Rectal smooth muscle tissue (tissue), 1 donor: ENCODE results near the gene OGFOD3.

ENCODE experiments used
- H3K27ac ChIP-seq: one replicate; pipeline ENCODE4 v1.7.0; 2013; ENCODE audit warnings: low read depth, low read length, inconsistent platforms
- H3K27me3 ChIP-seq: one replicate; pipeline ENCODE4 v1.7.0; 2013; ENCODE audit warnings: low read length; ENCODE audit not compliant: control insufficient read depth, insufficient read depth
- H3K36me3 ChIP-seq: one replicate; pipeline ENCODE4 v1.7.0; 2013; ENCODE audit warnings: low read length; ENCODE audit not compliant: control insufficient read depth, insufficient read depth
- H3K4me1 ChIP-seq: one replicate; pipeline ENCODE4 v1.7.0; 2013; ENCODE audit warnings: low read length; ENCODE audit not compliant: control insufficient read depth, insufficient read depth
- H3K4me3 ChIP-seq: one replicate; pipeline ENCODE4 v1.7.0; 2013; ENCODE audit warnings: low read length
- H3K9ac ChIP-seq: one replicate; pipeline ENCODE4 v1.7.0; 2013; ENCODE audit warnings: low read length

The OGFOD3 gene

DNA sequence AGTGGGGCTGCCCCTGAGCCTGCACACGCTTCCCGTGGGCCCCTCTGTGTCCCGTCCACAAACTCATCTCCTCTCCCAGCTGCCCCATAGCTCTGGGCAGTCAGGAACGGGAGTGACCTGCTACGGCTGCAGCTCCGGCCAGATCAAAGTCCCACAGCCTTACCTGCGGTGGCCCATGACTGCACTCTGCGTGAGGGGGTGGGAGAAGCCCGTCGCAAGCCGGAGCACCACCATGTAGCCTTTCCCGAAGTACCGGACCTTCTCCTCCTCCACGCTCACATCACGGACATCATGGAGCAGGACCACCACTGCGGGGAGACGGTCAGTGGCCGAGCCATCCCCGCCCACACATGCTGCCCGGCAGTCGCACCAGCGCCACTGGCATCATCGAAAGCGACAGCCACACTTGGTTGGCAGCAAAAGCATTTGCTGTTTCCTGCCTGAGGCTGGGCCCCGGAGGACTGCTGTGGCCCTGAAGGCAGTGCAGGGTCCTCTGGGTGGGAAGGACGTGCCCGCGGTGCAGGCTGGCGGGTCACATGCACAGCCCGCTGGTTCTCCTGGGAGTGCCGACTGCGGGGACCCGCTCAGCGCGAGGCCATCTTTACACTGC, 26.0 kb upstream of the OGFOD3 start:
- H3K36me3 ChIP-seq: peaks cover 13% of the 10 kb centered on the region
- no peak overlapping the region for H3K27ac ChIP-seq
- H3K4me3 ChIP-seq: no peak overlapping the region
- H3K27me3 ChIP-seq: no peaks in the 10 kb centered on the region
- no peak overlapping the region for H3K9ac ChIP-seq
- H3K4me1 ChIP-seq: no peaks in the 10 kb centered on the region

DNA sequence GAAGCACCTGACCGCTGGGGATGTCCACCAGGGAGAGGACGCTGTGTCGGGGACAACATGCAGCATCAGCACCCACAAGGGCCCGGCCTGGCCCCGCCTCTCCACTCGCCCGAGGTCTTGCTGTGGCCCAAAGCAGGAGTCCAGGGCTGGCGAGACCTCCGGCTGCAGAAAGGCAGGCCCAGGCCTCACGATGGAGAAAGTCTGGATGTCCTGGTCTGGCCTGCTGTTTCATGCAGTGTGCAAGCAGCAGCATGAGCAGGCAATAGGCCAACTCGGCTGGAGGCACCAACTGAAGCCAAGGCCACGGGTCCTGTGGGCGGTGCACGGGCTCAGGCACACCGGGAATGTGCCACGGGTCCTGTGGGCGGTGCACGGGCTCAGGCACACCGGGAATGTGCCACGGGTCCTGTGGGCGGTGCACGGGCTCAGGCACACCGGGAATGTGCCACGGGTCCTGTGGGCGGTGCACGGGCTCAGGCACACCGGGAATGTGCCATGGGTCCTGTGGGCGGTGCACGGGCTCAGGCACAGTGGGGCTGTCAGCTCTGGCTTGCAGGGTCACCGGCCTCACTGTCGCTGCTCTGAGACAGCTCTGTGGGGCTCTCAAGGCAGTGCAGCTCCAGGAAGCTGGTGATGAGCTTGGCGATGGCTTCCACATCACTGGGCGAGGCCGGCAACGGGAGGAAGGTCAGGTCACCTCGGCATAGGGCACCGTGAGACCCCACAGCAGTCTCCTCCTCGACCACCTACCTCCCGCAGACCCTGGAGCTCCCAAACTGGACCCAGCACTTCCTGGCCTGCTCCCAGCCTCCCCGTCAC, 25.3 kb upstream of the OGFOD3 start:
- Histone ChIP-seq H3K27ac (no peak overlapping the region), H3K9ac (no peak overlapping the region), H3K27me3 (no peaks in the 10 kb centered on the region), H3K4me3 (no peak overlapping the region), H3K4me1 (no peaks in the 10 kb centered on the region), H3K36me3 (peaks cover 13% of the 10 kb centered on the region)

- Histone ChIP-seq H3K9ac (no peak overlapping the region), H3K27me3 (no peaks in the 10 kb centered on the region), H3K4me3 (no peak overlapping the region), H3K27ac (no peak overlapping the region), H3K4me1 (no peaks in the 10 kb centered on the region), H3K36me3 (peaks cover 13% of the 10 kb centered on the region)
Observed at GRCh38 chr17:82442643-82443464, 24.5 kb upstream of the OGFOD3 start.

- H3K4me3 ChIP-seq: no peak overlapping the region
- H3K36me3 ChIP-seq: peaks cover 16% of the 10 kb centered on the region
- H3K4me1 ChIP-seq: no peaks in the 10 kb centered on the region
- no peak overlapping the region for H3K9ac ChIP-seq
- no peaks in the 10 kb centered on the region for H3K27me3 ChIP-seq
- no peak overlapping the region for H3K27ac ChIP-seq
Observed at GRCh38 chr17:82441691-82442487, 23.5 kb upstream of the OGFOD3 start.

- Histone ChIP-seq H3K27me3 (no peaks in the 10 kb centered on the region), H3K36me3 (peaks cover 16% of the 10 kb centered on the region), H3K9ac (no peak overlapping the region), H3K27ac (no peak overlapping the region), H3K4me1 (no peaks in the 10 kb centered on the region), H3K4me3 (no peak overlapping the region)
Observed at GRCh38 chr17:82440991-82441627, 22.7 kb upstream of the OGFOD3 start.

- H3K27ac ChIP-seq: no peak overlapping the region
- H3K9ac ChIP-seq: no peak overlapping the region
- H3K36me3 ChIP-seq: peaks cover 18% of the 10 kb centered on the region
- H3K27me3 ChIP-seq: no peaks in the 10 kb centered on the region
- H3K4me1 ChIP-seq: no peaks in the 10 kb centered on the region
- H3K4me3 ChIP-seq: no peak overlapping the region
Observed at GRCh38 chr17:82440469-82440981, 22.1 kb upstream of the OGFOD3 start.

DNA sequence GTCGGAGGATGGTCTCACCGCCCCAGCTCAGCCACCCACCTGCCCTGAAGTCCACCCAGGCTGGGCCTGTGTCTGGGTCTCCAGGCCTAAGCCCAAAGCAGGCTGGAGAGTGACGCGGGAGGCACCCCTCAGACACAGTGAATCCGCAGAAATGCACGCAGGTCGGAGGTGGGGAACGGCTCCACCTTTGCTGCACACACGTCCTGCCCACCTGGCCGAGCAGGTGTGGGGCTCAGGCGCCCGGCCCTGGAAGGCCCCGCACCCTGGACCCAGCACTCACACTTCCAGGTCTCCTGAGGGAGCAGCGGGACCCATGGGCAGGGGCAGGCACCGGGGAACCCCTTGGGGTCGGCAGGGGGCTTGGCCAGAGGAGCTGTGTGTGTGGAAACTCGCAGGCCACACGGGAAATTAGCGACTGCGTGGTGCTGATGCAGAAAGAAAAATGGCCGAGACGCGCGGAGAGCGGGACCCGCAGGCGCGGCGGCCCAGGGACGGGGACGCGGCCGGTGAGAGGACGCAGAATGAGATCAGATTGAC, 21.5 kb upstream of the OGFOD3 start:
- Histone ChIP-seq H3K27me3 (no peaks in the 10 kb centered on the region), H3K4me3 (no peak overlapping the region), H3K27ac (no peak overlapping the region), H3K9ac (no peak overlapping the region), H3K4me1 (no peaks in the 10 kb centered on the region), H3K36me3 (peaks cover 18% of the 10 kb centered on the region)

DNA sequence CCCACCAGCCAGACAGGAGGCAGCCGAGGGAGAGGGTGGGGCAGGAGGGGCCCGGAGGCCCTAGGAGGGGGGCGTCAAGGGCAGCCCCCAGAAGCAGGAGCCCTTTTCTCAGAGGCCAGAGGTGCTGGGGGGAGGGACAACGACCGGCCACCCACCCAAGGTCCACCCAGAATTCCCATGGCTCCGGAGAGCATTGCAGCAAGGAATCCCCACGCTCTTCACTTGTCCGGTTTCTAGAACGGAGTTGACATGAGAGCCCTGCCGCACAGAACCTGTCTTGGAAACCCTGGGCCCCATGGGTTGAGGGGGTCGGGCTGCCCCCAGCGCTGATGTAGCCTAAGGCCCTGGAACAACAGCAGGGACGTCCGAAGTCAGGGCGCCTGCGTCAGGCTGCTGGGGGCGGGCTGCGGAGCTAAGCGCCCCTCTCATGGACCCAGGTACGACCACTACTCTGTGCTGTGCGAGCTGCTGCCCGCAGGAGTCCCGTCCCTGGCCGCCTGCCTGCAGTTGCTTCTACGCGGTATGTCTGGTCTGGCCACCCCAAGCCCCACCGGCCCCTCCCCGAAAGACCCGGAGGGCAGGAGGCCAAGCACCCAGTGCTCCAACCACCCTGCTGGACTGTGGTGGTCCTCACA, 20.9 kb upstream of the OGFOD3 start:
- H3K36me3 ChIP-seq: peaks cover 14% of the 10 kb centered on the region
- H3K4me1 ChIP-seq: no peaks in the 10 kb centered on the region
- H3K27me3 ChIP-seq: no peaks in the 10 kb centered on the region
- H3K4me3 ChIP-seq: no peak overlapping the region
- no peak overlapping the region for H3K27ac ChIP-seq
- no peak overlapping the region for H3K9ac ChIP-seq

DNA sequence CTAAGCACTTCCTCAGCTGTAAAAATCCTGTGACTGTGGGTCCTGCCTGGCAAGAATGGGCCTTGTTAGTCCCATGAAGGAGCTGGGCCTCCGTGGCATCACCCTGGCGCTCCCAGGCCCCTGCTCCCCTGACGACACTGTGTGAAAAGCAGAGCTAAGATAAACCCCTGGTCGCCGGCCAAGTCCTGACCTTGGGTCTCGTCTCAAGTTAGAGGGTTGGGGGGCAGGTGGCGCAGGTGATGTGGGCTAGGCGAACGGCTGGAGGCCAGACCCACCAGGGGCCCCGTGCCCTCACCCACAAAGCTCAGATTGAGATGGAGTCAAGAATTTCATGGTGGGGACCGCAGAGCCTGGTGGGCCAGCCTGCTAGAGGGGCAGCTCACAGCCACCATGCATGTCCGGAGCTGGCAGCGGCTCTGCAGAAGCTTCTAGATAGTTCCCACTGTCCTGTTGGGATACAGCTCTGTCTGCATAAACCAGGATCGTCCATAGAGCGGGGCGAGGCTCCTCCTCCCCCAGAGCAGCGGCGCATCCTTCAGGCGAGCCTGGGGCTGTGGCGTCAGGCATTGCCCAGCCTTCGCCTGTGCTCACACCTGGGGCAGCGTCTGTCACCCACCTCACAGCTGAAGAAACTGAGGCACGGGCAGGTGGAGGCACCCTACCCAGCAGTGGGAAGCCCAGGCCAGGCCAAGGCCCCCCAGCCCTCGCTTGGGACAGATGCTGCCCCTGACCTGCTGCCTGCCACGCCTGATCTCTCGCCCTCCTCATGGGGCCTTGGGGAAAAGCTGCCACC, 20.2 kb upstream of the OGFOD3 start:
- Histone ChIP-seq H3K27me3 (no peaks in the 10 kb centered on the region), H3K9ac (no peak overlapping the region), H3K4me3 (no peak overlapping the region), H3K27ac (no peak overlapping the region), H3K36me3 (peaks cover 8% of the 10 kb centered on the region), H3K4me1 (no peaks in the 10 kb centered on the region)

DNA sequence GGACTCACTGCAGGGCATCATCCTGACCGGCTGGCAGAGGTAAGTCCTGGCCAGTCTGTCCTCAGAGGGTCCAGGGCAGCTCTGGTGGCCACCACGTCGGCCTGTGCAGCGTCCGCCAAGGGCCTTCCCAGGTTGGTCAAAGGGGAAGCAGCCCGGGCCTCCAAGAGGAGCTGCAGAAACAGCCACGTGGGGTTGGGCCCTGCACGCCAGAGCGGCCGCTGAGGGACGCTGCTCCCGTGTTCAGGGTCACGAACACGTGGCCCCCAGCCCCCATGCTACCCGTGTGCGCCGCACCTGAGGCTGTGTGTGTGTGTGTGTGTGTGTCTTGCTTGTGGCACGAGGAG, 18.9 kb upstream of the OGFOD3 start:
- no peak overlapping the region for H3K27ac ChIP-seq
- no peaks in the 10 kb centered on the region for H3K27me3 ChIP-seq
- no peaks in the 10 kb centered on the region for H3K4me1 ChIP-seq
- H3K9ac ChIP-seq: no peak overlapping the region
- no peak overlapping the region for H3K4me3 ChIP-seq
- H3K36me3 ChIP-seq: peaks cover 5% of the 10 kb centered on the region
